ENCODE measurements around the gene TMEM109.

The TMEM109 gene

GRCh38 chr11:60915248-60915914 is 1.4 kb downstream of the TMEM109 start (continued):
- no peak for TF ChIP-seq ZFP41 (tag by site-specific recombination; IDR thresholded peaks at IDR 0.05; ENCODE audit: borderline replicate concordance)
- TF ChIP-seq PRDM10 (tag by site-specific recombination; IDR thresholded peaks at IDR 0.05) = peak; percentile 74

DNA sequence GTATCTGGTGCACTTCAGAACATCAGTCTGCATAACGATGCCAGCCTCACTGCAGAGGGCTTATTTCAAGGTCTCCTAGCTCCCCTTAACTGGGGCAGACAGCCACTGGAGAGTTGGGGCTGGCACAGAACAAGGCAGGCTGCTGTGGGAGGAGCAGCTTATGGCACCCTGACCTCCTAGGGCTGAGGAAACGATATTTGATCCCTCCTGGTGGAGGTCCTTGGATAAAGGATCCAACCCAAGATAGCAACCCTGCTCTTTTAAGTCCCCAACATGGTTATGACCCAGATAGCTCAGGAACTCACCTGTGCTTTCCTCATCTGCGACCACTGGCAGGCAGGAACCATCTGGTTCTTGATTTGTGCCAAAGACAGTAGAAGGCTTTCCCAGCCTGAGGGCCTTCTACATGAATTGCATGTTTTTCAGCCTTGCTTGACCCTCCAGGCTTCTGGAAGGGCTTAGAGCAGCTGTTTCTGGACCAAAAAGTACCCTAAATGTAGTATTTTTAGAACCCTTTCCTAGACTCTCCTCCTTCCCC is 2.8 kb downstream of the TMEM109 start:
- POLR2A ChIA-PET = interaction anchor here (4.0 kb wide), 1 partner anchor 11 kb away, joined by 36 read pairs; the partner anchor contains the start of gene PRPF19
- Histone ChIP-seq H3K9me3 (ENCODE audit: control insufficient read depth, insufficient read depth, low read depth, low read length) (no peaks in the 10 kb centered on the region), H3K4me3 (ENCODE audit: low read depth, low read length) (no peak overlapping the region), H3K27ac (ENCODE audit: extremely low read depth, low read depth, low read length) (no peak overlapping the region), H3K36me3 (ENCODE audit: control insufficient read depth in 2 of 2, insufficient read depth in 1 of 2, low read length in 2 of 2) (peaks cover 0 to 42% of the 10 kb centered on the region in 2 experiments; a peak in 1 of 3 replicates), H3K4me1 (ENCODE audit: control insufficient read depth, insufficient read depth, low read length) (no peaks in the 10 kb centered on the region)
- no peak for TF ChIP-seq ZNF184 (tag by site-specific recombination; IDR thresholded peaks at IDR 0.05)
- peak; percentile 75 for TF ChIP-seq GLIS1 (tag by site-specific recombination; IDR thresholded peaks at IDR 0.05)
- peak; percentile 35; the same call in 1 of the 2 replicates for TF ChIP-seq ZNF600 (tag by site-specific recombination; IDR thresholded peaks at IDR 0.05)
- no peak for TF ChIP-seq ZNF629 (tag by site-specific recombination; IDR thresholded peaks at IDR 0.05)
- CTCF ChIA-PET = interaction anchor here (0.8 to 6.2 kb wide), 2 partner anchors 17 to 270 kb away, joined by 6 to 30 read pairs; no protein-coding TSS in a partner anchor

DNA sequence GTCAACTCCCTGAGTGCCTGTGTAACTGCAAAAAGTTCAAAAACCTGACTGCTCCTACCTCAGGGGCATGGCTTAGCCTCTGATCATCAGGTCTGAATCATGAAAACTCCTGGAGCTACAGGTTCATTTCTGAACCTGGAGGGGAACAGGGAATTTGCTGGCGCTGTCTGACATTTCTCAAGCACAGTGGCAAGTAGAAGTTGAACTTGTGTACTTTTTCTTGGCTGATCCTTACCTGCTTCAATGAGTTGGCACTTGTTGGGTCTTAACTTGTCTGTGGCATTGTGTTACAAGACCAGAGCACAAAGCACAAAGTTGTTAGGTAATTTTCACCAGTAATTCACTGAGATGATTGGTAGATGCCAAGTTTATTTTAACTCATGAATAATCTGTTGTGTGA is 3.3 kb downstream of the TMEM109 start:
- ChIA-PET CTCF (interaction anchor here (0.8 to 6.2 kb wide), 2 partner anchors 18 to 270 kb away, joined by 6 to 30 read pairs; no protein-coding TSS in a partner anchor), POLR2A (no interaction called here)
- H3K4me1 ChIP-seq (ENCODE audit: control insufficient read depth, insufficient read depth, low read length) = no peaks in the 10 kb centered on the region
- no peak overlapping the region for H3K27ac ChIP-seq (ENCODE audit: extremely low read depth, low read depth, low read length)
- TF ChIP-seq ZNF624 (tag by site-specific recombination; IDR thresholded peaks at IDR 0.05) = no peak
- TF ChIP-seq SCRT2 (tag by site-specific recombination; IDR thresholded peaks at IDR 0.05) = peak; percentile 65
- TF ChIP-seq EGR2 (tag by site-specific recombination; IDR thresholded peaks at IDR 0.05; ENCODE audit: low read depth) = no peak
- TF ChIP-seq, protein P1, sequence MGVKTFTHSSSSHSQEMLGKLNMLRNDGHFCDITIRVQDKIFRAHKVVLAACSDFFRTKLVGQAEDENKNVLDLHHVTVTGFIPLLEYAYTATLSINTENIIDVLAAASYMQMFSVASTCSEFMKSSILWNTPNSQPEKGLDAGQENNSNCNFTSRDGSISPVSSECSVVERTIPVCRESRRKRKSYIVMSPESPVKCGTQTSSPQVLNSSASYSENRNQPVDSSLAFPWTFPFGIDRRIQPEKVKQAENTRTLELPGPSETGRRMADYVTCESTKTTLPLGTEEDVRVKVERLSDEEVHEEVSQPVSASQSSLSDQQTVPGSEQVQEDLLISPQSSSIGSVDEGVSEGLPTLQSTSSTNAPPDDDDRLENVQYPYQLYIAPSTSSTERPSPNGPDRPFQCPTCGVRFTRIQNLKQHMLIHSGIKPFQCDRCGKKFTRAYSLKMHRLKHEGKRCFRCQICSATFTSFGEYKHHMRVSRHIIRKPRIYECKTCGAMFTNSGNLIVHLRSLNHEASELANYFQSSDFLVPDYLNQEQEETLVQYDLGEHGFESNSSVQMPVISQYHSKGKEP (tag by site-specific recombination; IDR thresholded peaks at IDR 0.05) = no peak
- H3K4me3 ChIP-seq (ENCODE audit: low read depth, low read length) = no peak overlapping the region
- no peaks in the 10 kb centered on the region for H3K9me3 ChIP-seq (ENCODE audit: control insufficient read depth, insufficient read depth, low read depth, low read length)
- peaks cover 0 to 48% of the 10 kb centered on the region in 2 experiments; a peak in 1 of 3 replicates for H3K36me3 ChIP-seq (ENCODE audit: control insufficient read depth in 2 of 2, insufficient read depth in 1 of 2, low read length in 2 of 2)

DNA sequence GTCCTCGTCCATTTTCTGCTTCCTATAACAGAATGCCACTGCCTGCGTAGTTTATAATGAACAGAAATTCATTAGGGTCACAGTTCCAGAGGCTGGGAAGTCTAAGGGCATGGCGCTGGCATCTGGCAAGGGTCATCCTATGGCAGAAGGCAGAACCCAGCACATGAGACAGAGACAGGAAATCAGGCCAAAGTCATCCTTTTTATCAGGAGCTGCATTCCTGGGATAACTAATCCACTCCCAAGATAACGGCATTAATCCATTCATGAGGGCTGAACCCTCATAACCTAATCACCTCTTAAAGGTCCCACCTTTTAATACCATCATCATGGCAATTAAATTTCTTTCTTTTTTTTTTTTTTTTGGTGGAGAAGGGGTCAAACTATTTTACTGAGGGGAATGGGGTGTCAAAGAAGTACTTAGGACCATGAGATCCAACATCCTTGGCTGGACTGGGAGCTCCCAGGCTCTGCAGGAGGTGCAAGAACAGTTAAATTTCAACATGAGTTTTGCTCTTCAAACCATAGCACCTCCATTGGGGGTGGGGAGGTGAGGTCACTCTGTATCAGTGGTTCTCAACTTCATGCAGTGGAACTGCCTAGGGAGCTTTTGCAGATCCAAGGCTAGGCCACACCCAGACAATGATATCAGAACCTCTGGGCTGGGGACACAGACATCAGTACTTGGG is 4.4 kb downstream of the TMEM109 start:
- no peak overlapping the region for H3K4me3 ChIP-seq (ENCODE audit: low read depth, low read length)
- no peak overlapping the region for H3K27ac ChIP-seq (ENCODE audit: extremely low read depth, low read depth, low read length)
- H3K9me3 ChIP-seq (ENCODE audit: control insufficient read depth, insufficient read depth, low read depth, low read length) = no peaks in the 10 kb centered on the region
- H3K36me3 ChIP-seq (ENCODE audit: control insufficient read depth in 2 of 2, insufficient read depth in 1 of 2, low read length in 2 of 2) = peaks cover 0 to 59% of the 10 kb centered on the region in 2 experiments; a peak in 1 of 3 replicates
- TF ChIP-seq ZNF558 (tag by site-specific recombination; IDR thresholded peaks at IDR 0.05) = 0 out of 2 replicates have a peak, but pooled peaks have one; percentile 16
- no peak for TF ChIP-seq ZFP3 (tag by site-specific recombination; IDR thresholded peaks at IDR 0.05; ENCODE audit: low read depth)
- peak; percentile 62 for TF ChIP-seq GLIS1 (tag by site-specific recombination; IDR thresholded peaks at IDR 0.05)
- TF ChIP-seq FEZF1 (tag by site-specific recombination; IDR thresholded peaks at IDR 0.05) = no peak
- peak; percentile 52 for TF ChIP-seq ZNF629 (tag by site-specific recombination; IDR thresholded peaks at IDR 0.05)
- peak; percentile 67 for TF ChIP-seq PRDM10 (tag by site-specific recombination; IDR thresholded peaks at IDR 0.05)
- TF ChIP-seq, protein P2, sequence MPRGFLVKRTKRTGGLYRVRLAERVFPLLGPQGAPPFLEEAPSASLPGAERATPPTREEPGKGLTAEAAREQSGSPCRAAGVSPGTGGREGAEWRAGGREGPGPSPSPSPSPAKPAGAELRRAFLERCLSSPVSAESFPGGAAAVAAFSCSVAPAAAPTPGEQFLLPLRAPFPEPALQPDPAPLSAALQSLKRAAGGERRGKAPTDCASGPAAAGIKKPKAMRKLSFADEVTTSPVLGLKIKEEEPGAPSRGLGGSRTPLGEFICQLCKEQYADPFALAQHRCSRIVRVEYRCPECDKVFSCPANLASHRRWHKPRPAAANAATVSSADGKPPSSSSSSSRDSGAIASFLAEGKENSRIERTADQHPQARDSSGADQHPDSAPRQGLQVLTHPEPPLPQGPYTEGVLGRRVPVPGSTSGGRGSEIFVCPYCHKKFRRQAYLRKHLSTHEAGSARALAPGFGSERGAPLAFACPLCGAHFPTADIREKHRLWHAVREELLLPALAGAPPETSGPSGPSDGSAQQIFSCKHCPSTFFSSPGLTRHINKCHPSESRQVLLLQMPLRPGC (tag by site-specific recombination; IDR thresholded peaks at IDR 0.05) = no peak
- TF ChIP-seq ZIC2 (tag by site-specific recombination; IDR thresholded peaks at IDR 0.05) = peak; percentile 65
- no peaks in the 10 kb centered on the region for H3K4me1 ChIP-seq (ENCODE audit: control insufficient read depth, insufficient read depth, low read length)
- ChIA-PET POLR2A (interaction anchor here (1.3 kb wide), 1 partner anchor 13 kb away, joined by 5 read pairs; no protein-coding TSS in a partner anchor), CTCF (interaction anchor here (0.7 to 6.2 kb wide), 4 partner anchors 19 to 269 kb away, joined by 3 to 30 read pairs (median 4); no protein-coding TSS in a partner anchor)

All from HEK293 (cell line).